CD4-positive, alpha-beta T cell (primary cell): ENCODE measurements around the gene GPR149. TPM values are rescaled to one million over a fixed set of nuclear protein-coding genes. Genes with fewer than 3 reads are reported as not detected.

Experiments
- ATAC-seq: fragments of 200-7000 bp; cut with Tn5 transposase; one replicate; pipeline ENCODE4 v1.10.0; 2022; ENCODE audit warnings: mild to moderate bottlenecking; ENCODE audit not compliant: poor library complexity
- CTCF ChIA-PET: fragments of 350-600 bp; sonication (Branson Sonifier 250); formaldehyde crosslinking; loops from one replicate; lab custom pipeline; 2021; ENCODE audit warnings: antibody characterized with exemption, inconsistent platforms; lab: Charles Lee
- POLR2A ChIA-PET: fragments of 350-600 bp; sonication (Branson Sonifier 250); formaldehyde crosslinking; loops from one replicate; lab custom pipeline; 2021; ENCODE audit warnings: antibody characterized with exemption, inconsistent platforms; lab: Charles Lee
- DNase-seq, 14 experiments: peaks; one replicate each; pipeline ENCODE4 v3.0.0-alpha.2; 2013 to 2020; ENCODE audit warnings: mixed read lengths in 2 of 14
- H3K27ac ChIP-seq, 2 donors: one replicate each; pipeline versions ENCODE4 v1.5.1 to v1.7.0; 2013; ENCODE audit warnings: low read length in 2 of 2, low read depth in 1 of 2, mild to moderate bottlenecking in 1 of 2
- H3K27me3 ChIP-seq, 2 experiments: 1 replicate in 1 of 2; 2 replicates in 1 of 2; pipeline versions ENCODE4 v1.6.1 to v1.7.0; 2013; ENCODE audit warnings: low read length in 2 of 2, control low read depth in 1 of 2, mild to moderate bottlenecking in 1 of 2, moderate library complexity in 1 of 2; ENCODE audit not compliant: insufficient read depth in 2 of 2, control insufficient read depth in 1 of 2
- H3K36me3 ChIP-seq: one replicate; pipeline ENCODE4 v1.6.1; 2013; ENCODE audit warnings: low read length, control low read depth; ENCODE audit not compliant: insufficient read depth
- H3K4me1 ChIP-seq: one replicate; pipeline ENCODE4 v1.6.1; 2013; ENCODE audit warnings: low read length, control low read depth; ENCODE audit not compliant: insufficient read depth
- H3K4me3 ChIP-seq: one replicate; pipeline ENCODE4 v1.5.1; 2013; ENCODE audit warnings: mild to moderate bottlenecking, low read length, moderate library complexity
- H3K9me3 ChIP-seq, 2 experiments: 1 replicate in 1 of 2; 2 replicates in 1 of 2; pipeline versions ENCODE4 v1.6.1 to v1.7.0; 2013; ENCODE audit warnings: low read length in 2 of 2, mild to moderate bottlenecking in 2 of 2, control low read depth in 1 of 2, moderate library complexity in 1 of 2; ENCODE audit not compliant: control insufficient read depth in 1 of 2, insufficient read depth in 1 of 2
- H3K27ac Mint-ChIP-seq: one replicate; pipeline ENCODE4 v1.8.0; 2020; ENCODE audit warnings: mixed read lengths
- H3K27me3 Mint-ChIP-seq: one replicate; pipeline ENCODE4 v1.8.0; 2021; ENCODE audit warnings: mixed read lengths
- H3K36me3 Mint-ChIP-seq: one replicate; pipeline ENCODE4 v1.8.0; 2021; ENCODE audit warnings: low read depth, mixed read lengths
- H3K4me1 Mint-ChIP-seq: one replicate; pipeline ENCODE4 v1.8.0; 2021; ENCODE audit warnings: low read depth, mixed read lengths
- H3K4me3 Mint-ChIP-seq: one replicate; pipeline ENCODE4 v1.8.0; 2020; ENCODE audit warnings: mild to moderate bottlenecking, mixed read lengths
- H3K9me3 Mint-ChIP-seq: one replicate; pipeline ENCODE4 v1.8.0; 2020; ENCODE audit warnings: mixed read lengths
- intact Hi-C, 2 experiments: fragments of 100-400 bp; cut with DNase I in 1 of 2; cut with micrococcal nuclease in 1 of 2; formaldehyde crosslinking; loops; one replicate each; pipeline versions ENCODE4 v1.15.1 to v1.9.0; 2023 to 2025; cut with DNase I, micrococcal nuclease
- total RNA-seq, 174 experiments: library from RNA in 2 of 174; stranded (reverse) in 2 of 174; gene quantifications; one replicate each; pipeline ENCODE4 v1.2.3 and lab custom pipeline; 2021 to 2026
- TF ChIP-seq, protein P1 (sequence below): fragments of 200-600 bp; IDR thresholded peaks from one replicate; pipeline ENCODE4 v1.8.0; 2022; ENCODE audit warnings: antibody characterized with exemption, mild to moderate bottlenecking

GPR149 gene
- total RNA-seq, 2 experiments from 2014 or later = not detected

DNA sequence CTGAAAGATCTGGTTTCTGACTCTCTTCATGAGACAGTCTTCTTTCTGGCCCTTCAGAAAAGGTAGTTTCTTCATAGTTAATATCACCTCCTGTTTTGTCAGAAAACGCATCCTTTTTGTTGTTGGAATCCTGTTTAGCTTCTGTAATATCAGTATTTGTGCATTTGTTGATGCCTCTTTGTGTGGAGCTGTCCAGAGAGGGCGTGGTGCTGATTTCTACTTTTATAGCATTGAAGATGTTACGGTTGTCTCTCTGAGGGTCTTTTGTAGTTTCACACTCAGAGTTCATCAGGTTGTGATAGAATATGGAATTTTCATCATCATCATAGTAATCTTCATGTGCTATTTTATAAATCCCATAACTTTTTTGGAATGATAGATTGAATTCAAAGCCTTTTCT lies 8.9 kb downstream of the GPR149 start:
- Mint-ChIP-seq H3K27ac (no peak overlapping the region), H3K4me1 (no peaks in the 10 kb centered on the region), H3K27me3 (peaks cover 21% of the 10 kb centered on the region), H3K9me3 (no peaks in the 10 kb centered on the region), H3K4me3 (no peak overlapping the region), H3K36me3 (no peaks in the 10 kb centered on the region)
- no peaks in the 10 kb centered on the region for H3K4me1 ChIP-seq
- intact Hi-C loops = no loop called here
- ChIA-PET CTCF (no interaction called here), POLR2A (no interaction called here)
- H3K9me3 ChIP-seq = no peaks in the 10 kb centered on the region
- peaks cover 0 to 5% of the 10 kb centered on the region in 2 experiments for H3K27me3 ChIP-seq
- ATAC-seq = no peak
- H3K27ac ChIP-seq = no peak overlapping the region
- DNase-seq = no peak
- no peaks in the 10 kb centered on the region for H3K36me3 ChIP-seq
- H3K4me3 ChIP-seq = no peak overlapping the region
- TF ChIP-seq, protein P1, sequence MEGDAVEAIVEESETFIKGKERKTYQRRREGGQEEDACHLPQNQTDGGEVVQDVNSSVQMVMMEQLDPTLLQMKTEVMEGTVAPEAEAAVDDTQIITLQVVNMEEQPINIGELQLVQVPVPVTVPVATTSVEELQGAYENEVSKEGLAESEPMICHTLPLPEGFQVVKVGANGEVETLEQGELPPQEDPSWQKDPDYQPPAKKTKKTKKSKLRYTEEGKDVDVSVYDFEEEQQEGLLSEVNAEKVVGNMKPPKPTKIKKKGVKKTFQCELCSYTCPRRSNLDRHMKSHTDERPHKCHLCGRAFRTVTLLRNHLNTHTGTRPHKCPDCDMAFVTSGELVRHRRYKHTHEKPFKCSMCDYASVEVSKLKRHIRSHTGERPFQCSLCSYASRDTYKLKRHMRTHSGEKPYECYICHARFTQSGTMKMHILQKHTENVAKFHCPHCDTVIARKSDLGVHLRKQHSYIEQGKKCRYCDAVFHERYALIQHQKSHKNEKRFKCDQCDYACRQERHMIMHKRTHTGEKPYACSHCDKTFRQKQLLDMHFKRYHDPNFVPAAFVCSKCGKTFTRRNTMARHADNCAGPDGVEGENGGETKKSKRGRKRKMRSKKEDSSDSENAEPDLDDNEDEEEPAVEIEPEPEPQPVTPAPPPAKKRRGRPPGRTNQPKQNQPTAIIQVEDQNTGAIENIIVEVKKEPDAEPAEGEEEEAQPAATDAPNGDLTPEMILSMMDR = no peak

DNA sequence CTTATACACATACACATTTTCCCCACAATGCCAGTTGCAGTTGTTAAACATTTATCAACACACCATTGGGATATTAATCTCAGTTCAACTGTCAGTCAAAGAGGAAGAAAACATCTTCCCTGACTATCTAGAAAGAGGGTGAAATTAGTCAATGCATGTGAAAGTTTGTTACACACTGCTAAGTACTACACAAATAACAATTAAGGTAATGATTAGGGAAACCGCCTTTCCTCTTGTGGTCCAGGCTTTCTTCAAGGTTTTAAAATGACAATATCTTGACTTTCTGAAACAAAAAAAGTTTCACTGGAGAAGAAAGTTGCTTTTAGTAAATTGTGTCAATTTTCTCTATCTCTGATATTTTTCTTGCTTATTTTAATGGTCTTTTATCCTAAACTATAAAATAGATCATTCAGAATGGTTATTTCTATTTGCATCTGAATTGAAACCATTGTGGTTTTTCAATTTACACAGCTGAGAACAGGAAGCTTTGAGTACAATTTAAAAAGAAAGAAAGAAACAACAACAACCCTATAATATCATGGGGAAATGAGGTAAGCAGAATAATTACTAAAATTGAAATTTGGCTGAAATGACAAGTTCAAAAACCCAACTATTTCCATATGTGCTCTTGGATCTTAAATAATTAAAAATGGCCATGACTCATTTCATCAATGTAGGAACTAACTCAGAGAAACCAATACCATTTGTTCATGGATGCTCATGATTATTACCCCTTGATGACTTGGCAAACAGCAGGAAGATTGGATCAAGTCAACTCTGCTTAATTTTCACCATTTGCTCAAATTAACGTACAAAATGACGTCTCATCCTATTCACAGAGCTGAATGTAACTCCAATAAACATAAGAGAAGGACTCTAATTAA lies 31.7 kb downstream of the GPR149 start:
- no peak overlapping the region for H3K4me3 Mint-ChIP-seq
- H3K9me3 Mint-ChIP-seq = no peaks in the 10 kb centered on the region
- H3K27me3 Mint-ChIP-seq = peaks cover 3% of the 10 kb centered on the region
- H3K4me3 ChIP-seq = no peak overlapping the region
- H3K27ac Mint-ChIP-seq = no peak overlapping the region
- H3K4me1 Mint-ChIP-seq = no peaks in the 10 kb centered on the region
- TF ChIP-seq, protein P1 = no peak
- ATAC-seq (no peak), DNase-seq (no peak)
- ChIA-PET CTCF (no interaction called here), POLR2A (no interaction called here)
- no peaks in the 10 kb centered on the region for H3K36me3 Mint-ChIP-seq
- no peaks in the 10 kb centered on the region for H3K4me1 ChIP-seq
- H3K27me3 ChIP-seq = no peaks in the 10 kb centered on the region
- no peaks in the 10 kb centered on the region for H3K9me3 ChIP-seq
- intact Hi-C loops = no loop called here
- H3K27ac ChIP-seq = no peak overlapping the region
- no peaks in the 10 kb centered on the region for H3K36me3 ChIP-seq

DNA sequence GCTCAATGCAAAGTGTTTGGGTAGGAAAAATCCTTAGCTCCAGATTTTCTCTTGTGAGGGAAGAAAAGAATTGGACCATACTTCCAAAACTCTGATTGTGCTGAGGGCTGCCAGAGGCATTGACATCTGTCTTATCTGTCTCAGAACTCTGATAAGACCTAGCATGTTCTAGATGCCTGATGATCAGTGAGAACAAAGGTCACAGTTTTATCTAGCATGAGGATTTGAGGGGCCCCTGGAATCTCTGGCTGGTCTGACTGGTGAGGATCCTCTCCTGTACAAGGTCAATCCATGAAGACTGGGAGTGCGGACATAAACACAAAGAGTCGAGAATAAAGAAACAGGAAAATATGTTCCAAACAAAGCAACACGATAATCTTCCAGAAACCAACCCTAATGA lies 40.1 kb downstream of the GPR149 start:
- ChIA-PET CTCF (no interaction called here), POLR2A (no interaction called here)
- Histone ChIP-seq H3K27ac (no peak overlapping the region), H3K27me3 (no peaks in the 10 kb centered on the region), H3K36me3 (no peaks in the 10 kb centered on the region), H3K4me1 (no peaks in the 10 kb centered on the region), H3K9me3 (no peaks in the 10 kb centered on the region), H3K4me3 (no peak overlapping the region)
- H3K4me3 Mint-ChIP-seq = no peak overlapping the region
- TF ChIP-seq, protein P1 = no peak
- H3K27me3 Mint-ChIP-seq = peaks cover 34% of the 10 kb centered on the region
- no peaks in the 10 kb centered on the region for H3K4me1 Mint-ChIP-seq
- DNase-seq = no peak
- intact Hi-C loops = no loop called here
- H3K9me3 Mint-ChIP-seq = no peaks in the 10 kb centered on the region
- H3K27ac Mint-ChIP-seq = no peak overlapping the region
- ATAC-seq = no peak
- H3K36me3 Mint-ChIP-seq = no peaks in the 10 kb centered on the region
